Thymus (tissue), 11 donors: ENCODE measurements around the gene STARD3. TPM values are rescaled to one million over a fixed set of nuclear protein-coding genes. Genes with fewer than 3 reads are reported as not detected.

ENCODE experiments used
- DNase-seq, 9 donors: peaks; one replicate each; pipeline ENCODE4 v3.0.0-alpha.2; 2013; ENCODE audit warnings: low spot score in 9 of 9, low read depth in 6 of 9, missing footprints in 1 of 9
- H3K27ac ChIP-seq, 2 donors: one replicate each; pipeline ENCODE4 v1.5.1; 2013; ENCODE audit warnings: control low read depth in 1 of 2, low read depth in 1 of 2, low read length in 1 of 2, mild to moderate bottlenecking in 1 of 2, moderate library complexity in 1 of 2
- H3K27me3 ChIP-seq, 2 donors: one replicate each; pipeline ENCODE4 v1.5.1; 2013; ENCODE audit warnings: low read length in 1 of 2; ENCODE audit not compliant: control insufficient read depth in 2 of 2, insufficient read depth in 1 of 2
- H3K36me3 ChIP-seq, 2 donors: one replicate each; pipeline ENCODE4 v1.5.1; 2013; ENCODE audit warnings: low read length in 1 of 2, mild to moderate bottlenecking in 1 of 2, moderate library complexity in 1 of 2; ENCODE audit not compliant: control insufficient read depth in 2 of 2, insufficient read depth in 2 of 2
- H3K4me1 ChIP-seq, 2 donors: one replicate each; pipeline ENCODE4 v1.5.1; 2013; ENCODE audit warnings: low read length in 2 of 2; ENCODE audit not compliant: control insufficient read depth in 2 of 2, insufficient read depth in 2 of 2
- H3K4me3 ChIP-seq, 2 donors: one replicate each; pipeline ENCODE4 v1.5.1; 2013; ENCODE audit warnings: low read length in 2 of 2, control low read depth in 1 of 2, mild to moderate bottlenecking in 1 of 2
- H3K9me3 ChIP-seq, 2 donors: one replicate each; pipeline ENCODE4 v1.5.1; 2013; ENCODE audit warnings: low read length in 1 of 2, mild to moderate bottlenecking in 1 of 2; ENCODE audit not compliant: control insufficient read depth in 2 of 2, insufficient read depth in 1 of 2
- WGBS: extraction: QIAGEN DNeasy Blood & Tissue Kit; methylation state at CpG from one replicate; pipeline ENCODE4 v1.1.7; 2013; 5-methylcytosine and 5-hydroxymethylcytosine counted together
- polyA plus RNA-seq: library from polyadenylated mRNA; stranded (reverse); fragments of 200-250 nt; gene quantifications from one replicate; pipeline ENCODE4 v1.2.3, GENCODE V29; 2013
- total RNA-seq: library from RNA; stranded (reverse); fragments of 120-200 nt; gene quantifications from one replicate; pipeline ENCODE4 v1.2.4, GENCODE V29; 2013
- donor health status: healthy.

STARD3 gene
- total and polyA plus RNA-seq, 2 donors = 15.1 to 113 TPM

- no peak overlapping the region for H3K27ac ChIP-seq
- no peak for DNase-seq
- peaks cover 12 to 55% of the 10 kb centered on the region in 2 donors for H3K4me1 ChIP-seq
- H3K36me3 ChIP-seq = peaks cover 0 to 3% of the 10 kb centered on the region in 2 donors
- H3K27me3 ChIP-seq = peaks cover 0 to under 1% of the 10 kb centered on the region in 2 donors
- H3K9me3 ChIP-seq = peaks cover 0 to 5% of the 10 kb centered on the region in 2 donors
- 92% methylated on average over 8 of the region's 8 CpGs for WGBS
- no peak overlapping the region for H3K4me3 ChIP-seq
Measured at GRCh38 chr17:39677072-39677471, 40.1 kb downstream of the STARD3 start.

GRCh38 chr17:39677542-39678339 is 40.8 kb downstream of the STARD3 start:
- no peak for DNase-seq
- WGBS = 92% methylated on average over 13 of the region's 13 CpGs
- no peak overlapping the region for H3K27ac ChIP-seq
- H3K27me3 ChIP-seq = no peaks in the 10 kb centered on the region
- H3K36me3 ChIP-seq = peaks cover 0 to 3% of the 10 kb centered on the region in 2 donors
- H3K4me1 ChIP-seq = peaks cover 12 to 55% of the 10 kb centered on the region in 2 donors
- H3K9me3 ChIP-seq = peaks cover 0 to 5% of the 10 kb centered on the region in 2 donors
- no peak overlapping the region for H3K4me3 ChIP-seq

DNA sequence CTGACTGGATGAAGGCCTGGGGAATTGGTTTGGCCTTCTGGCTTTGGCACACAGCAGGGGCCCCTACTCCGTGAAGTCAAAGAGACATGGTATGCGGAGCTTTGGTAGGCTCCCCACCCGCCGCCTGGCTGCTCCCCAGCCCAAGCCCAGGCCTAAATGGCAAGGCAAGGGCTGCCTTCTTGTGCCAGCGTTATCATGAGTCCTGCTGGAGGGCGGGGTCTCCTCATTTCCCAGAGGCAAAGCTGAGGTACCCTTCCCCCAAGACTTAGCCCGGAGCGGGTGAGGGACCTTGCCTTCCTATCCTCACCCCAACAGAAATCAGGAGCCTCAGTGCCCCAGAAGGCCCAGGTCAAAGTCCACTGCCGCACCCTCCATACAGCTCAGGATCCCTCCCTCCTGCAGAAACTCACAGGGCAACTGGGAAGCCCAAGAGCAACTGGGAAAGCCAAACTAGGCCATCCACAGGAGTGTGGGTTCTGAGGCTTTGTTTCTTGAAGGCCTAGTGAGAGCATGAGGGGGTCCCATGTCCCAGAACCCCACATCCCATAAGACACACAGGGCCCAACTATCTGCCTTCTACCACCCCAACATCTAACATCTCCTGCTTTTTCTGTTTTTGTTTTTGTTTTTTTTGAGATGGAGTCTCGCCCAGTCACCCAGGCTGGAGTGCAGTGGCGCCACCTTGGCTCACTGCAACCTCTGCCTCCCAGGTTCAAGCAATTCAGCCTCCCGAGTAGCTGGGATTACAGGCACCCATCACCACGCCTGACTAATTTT is 41.6 kb downstream of the STARD3 start:
- Histone ChIP-seq H3K27me3 (no peaks in the 10 kb centered on the region), H3K4me3 (no peak overlapping the region), H3K9me3 (peaks cover 0 to 5% of the 10 kb centered on the region in 2 donors), H3K27ac (no peak overlapping the region), H3K36me3 (peaks cover 0 to 8% of the 10 kb centered on the region in 2 donors), H3K4me1 (peaks cover 12 to 55% of the 10 kb centered on the region in 2 donors)
- DNase-seq = no peak
- WGBS = 93% methylated on average over 13 of the region's 13 CpGs

GRCh38 chr17:39679521-39680192 is 42.7 kb downstream of the STARD3 start:
- Histone ChIP-seq H3K27ac (peak overlapping the region; percentile 57 to 72), H3K27me3 (no peaks in the 10 kb centered on the region), H3K9me3 (peaks cover 0 to 5% of the 10 kb centered on the region in 2 donors), H3K4me1 (peaks cover 12 to 50% of the 10 kb centered on the region in 2 donors), H3K4me3 (no peak overlapping the region), H3K36me3 (peaks cover 3 to 12% of the 10 kb centered on the region in 2 donors)
- WGBS = 36% methylated on average over 12 of the region's 12 CpGs
- DNase-seq = peak in 6 of 9 donors; percentile 20 to 78 (median 44)

- 98% methylated on average over 9 of the region's 9 CpGs for WGBS
- Histone ChIP-seq H3K4me1 (peaks cover 15 to 23% of the 10 kb centered on the region in 2 donors), H3K27ac (no peak overlapping the region), H3K27me3 (peaks cover 0 to 2% of the 10 kb centered on the region in 2 donors), H3K9me3 (peaks cover 0 to 5% of the 10 kb centered on the region in 2 donors), H3K4me3 (no peak overlapping the region), H3K36me3 (peaks cover 6 to 12% of the 10 kb centered on the region in 2 donors)
- no peak for DNase-seq
Measured at GRCh38 chr17:39683295-39683939, 46.5 kb downstream of the STARD3 start.

- Histone ChIP-seq H3K4me1 (peaks cover 11 to 20% of the 10 kb centered on the region in 2 donors), H3K36me3 (peaks cover 6 to 12% of the 10 kb centered on the region in 2 donors), H3K9me3 (peaks cover 0 to 4% of the 10 kb centered on the region in 2 donors), H3K27ac (no peak overlapping the region), H3K4me3 (no peak overlapping the region), H3K27me3 (peaks cover 2 to 4% of the 10 kb centered on the region in 2 donors)
- no peak for DNase-seq
- WGBS = 96% methylated on average over 12 of the region's 12 CpGs
Measured at GRCh38 chr17:39684369-39685192, 47.6 kb downstream of the STARD3 start.

GRCh38 chr17:39687101-39687545 is 50.2 kb downstream of the STARD3 start:
- WGBS = 76% methylated on average over 6 of the region's 6 CpGs
- H3K27ac ChIP-seq = no peak overlapping the region

More at GRCh38 chr17:39687101-39687545, 50.2 kb downstream of the STARD3 start:
- DNase-seq = no peak
- Histone ChIP-seq H3K4me1 (peaks cover 6 to 10% of the 10 kb centered on the region in 2 donors), H3K4me3 (peak overlapping the region; percentile 84 to 89), H3K27me3 (peaks cover 7 to 9% of the 10 kb centered on the region in 2 donors), H3K36me3 (peaks cover 6 to 9% of the 10 kb centered on the region in 2 donors), H3K9me3 (no peaks in the 10 kb centered on the region)
